ENCODE measurements around the gene TTLL13. TPM values are rescaled to one million over a fixed set of nuclear protein-coding genes. Genes with fewer than 3 reads are reported as not detected.
A peak's percentile ranks its signal among the peaks of the same experiment; 100 is the strongest.

The TTLL13 gene
- total RNA-seq, 1 experiment from 2014 or later, result 0.39 TPM

DNA sequence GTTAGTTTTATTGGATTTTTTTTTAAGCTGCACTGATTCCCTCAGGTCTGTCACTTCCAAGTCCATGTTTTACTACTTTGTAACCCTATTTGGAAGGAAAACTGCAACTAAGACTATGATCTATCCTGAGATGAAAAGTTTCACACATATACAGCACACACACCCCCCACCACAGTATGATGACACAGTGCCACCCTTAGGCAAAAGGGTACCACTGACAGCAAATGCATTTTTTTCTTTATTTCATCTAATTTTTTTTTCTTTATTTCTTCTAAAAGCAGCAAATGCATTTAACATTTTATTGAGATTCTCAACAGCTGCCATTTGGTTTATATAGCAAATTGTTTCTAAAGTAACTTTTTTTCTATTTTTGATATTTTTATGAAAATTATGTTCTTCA, 37.3 kb downstream of the TTLL13 start:
- no peak for DNase-seq (ENCODE audit: low read depth, low spot score)
- peak; percentile 91 for ATAC-seq
- intact Hi-C loops (cut with micrococcal nuclease; ENCODE audit: unreplicated experiment) (loop anchor here (2.0 kb wide), 1 partner anchor 144 kb away; no protein-coding TSS in a partner anchor), in situ Hi-C loops (cut with HindIII; ENCODE audit: low pct_unique_long_range_greater_than_20kb, low sequenced_read_pairs) (no loop called here)
- TF ChIP-seq POLR2AphosphoS5 (IDR thresholded peaks at IDR 0.05; ENCODE audit: low read depth, low read length) (no peak), CTCF (IDR thresholded peaks at IDR 0.05) (no peak; the same call in 1 of the 2 replicates), TCF7L2 (IDR thresholded peaks at IDR 0.05; ENCODE audit: low read depth, low read length) (no peak), REST (IDR thresholded peaks at IDR 0.05; ENCODE audit: insufficient read depth in 1 of 2, low read depth in 2 of 2, low read length in 1 of 2) (no peak), SIN3A (IDR thresholded peaks at IDR 0.05; ENCODE audit: borderline replicate concordance, insufficient read depth, low read depth, low read length) (no peak)
- 0 out of 2 replicates have a peak, but pooled peaks cover 3% of the 10 kb centered on the region for H3K4me1 ChIP-seq (ENCODE audit: control insufficient read depth, insufficient read depth, low read length)
- ChIA-PET CTCF (no interaction called here), POLR2A (no interaction called here)
- no peaks in the 10 kb centered on the region for H3K9me3 ChIP-seq (ENCODE audit: control insufficient read depth, insufficient read depth, low read depth, low read length)
- no peak overlapping the region for H3K27ac ChIP-seq (ENCODE audit: low read length)
- no TSS peak for BruUV-seq (replicated peaks)
- no peaks in the 10 kb centered on the region for H3K36me3 ChIP-seq (ENCODE audit: control insufficient read depth, insufficient read depth, low read length)
- no peak overlapping the region for H3K4me3 ChIP-seq (ENCODE audit: low read depth in 2 of 2, low read length in 2 of 2)
- no peaks in the 10 kb centered on the region for H3K27me3 ChIP-seq (ENCODE audit: control insufficient read depth, insufficient read depth, low read length)

DNA sequence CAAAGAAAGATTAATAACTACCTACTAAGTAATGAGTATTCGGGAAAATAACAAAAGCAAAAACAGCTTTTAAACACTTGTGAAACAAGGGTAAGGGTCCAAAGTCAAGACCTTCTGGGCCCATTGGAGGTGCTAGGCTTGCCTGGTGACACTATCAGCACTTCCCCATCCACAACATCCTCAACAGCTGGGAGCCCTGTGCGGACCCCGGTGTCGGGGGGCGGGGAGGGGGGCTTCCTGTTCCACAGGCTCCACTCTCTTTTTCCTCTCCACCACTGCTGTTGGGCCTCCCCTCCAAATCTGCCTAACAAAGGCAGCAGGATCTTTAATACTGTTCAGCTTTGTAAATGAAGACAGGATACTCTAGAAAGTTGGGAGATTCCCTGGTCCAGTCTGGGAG, 37.7 kb downstream of the TTLL13 start:
- ATAC-seq, result no peak
- in situ Hi-C loops (cut with HindIII; ENCODE audit: low pct_unique_long_range_greater_than_20kb, low sequenced_read_pairs), result no loop called here
- POLR2A ChIA-PET, result no interaction called here

More for the DNA sequence above, 37.7 kb downstream of the TTLL13 start:
- no peak for DNase-seq (ENCODE audit: low read depth, low spot score)
- no peak overlapping the region for H3K4me3 ChIP-seq (ENCODE audit: low read depth in 2 of 2, low read length in 2 of 2)
- CTCF ChIA-PET, result no interaction called here
- no peaks in the 10 kb centered on the region for H3K9me3 ChIP-seq (ENCODE audit: control insufficient read depth, insufficient read depth, low read depth, low read length)
- TF ChIP-seq SIN3A (IDR thresholded peaks at IDR 0.05; ENCODE audit: borderline replicate concordance, insufficient read depth, low read depth, low read length), result no peak
- TF ChIP-seq CTCF (IDR thresholded peaks at IDR 0.05), result no peak
- TF ChIP-seq TCF7L2 (IDR thresholded peaks at IDR 0.05; ENCODE audit: low read depth, low read length), result no peak
- no peak for TF ChIP-seq REST (IDR thresholded peaks at IDR 0.05; ENCODE audit: insufficient read depth in 1 of 2, low read depth in 2 of 2, low read length in 1 of 2)
- TF ChIP-seq POLR2AphosphoS5 (IDR thresholded peaks at IDR 0.05; ENCODE audit: low read depth, low read length), result no peak
- H3K27me3 ChIP-seq (ENCODE audit: control insufficient read depth, insufficient read depth, low read length), result no peaks in the 10 kb centered on the region
- H3K36me3 ChIP-seq (ENCODE audit: control insufficient read depth, insufficient read depth, low read length), result no peaks in the 10 kb centered on the region
- BruUV-seq (replicated peaks), result no TSS peak
- intact Hi-C loops (cut with micrococcal nuclease; ENCODE audit: unreplicated experiment), result loop anchor here (2.0 kb wide), 1 partner anchor 144 kb away; no protein-coding TSS in a partner anchor
- H3K27ac ChIP-seq (ENCODE audit: low read length), result no peak overlapping the region
- H3K4me1 ChIP-seq (ENCODE audit: control insufficient read depth, insufficient read depth, low read length), result 0 out of 2 replicates have a peak, but pooled peaks cover 3% of the 10 kb centered on the region
